Bronchial epithelial cell (primary cell): ENCODE measurements around the gene PIGQ. TPM values are rescaled to one million over a fixed set of nuclear protein-coding genes. Genes with fewer than 3 reads are reported as not detected.

Experiments
- DNase-seq: peaks from one replicate; pipeline ENCODE4 v3.0.0-alpha.2; 2010; ENCODE audit warnings: low read depth
- FAIRE-seq: peaks from 2 replicates; lab custom pipeline; 2011; peaks lifted over from hg19 to GRCh38; lab: Jason Lieb, UNC
- H3K27me3 ChIP-seq: 2 replicates; pipeline ENCODE4 v1.5.1; 2011; ENCODE audit warnings: low read length; ENCODE audit not compliant: control insufficient read depth, insufficient read depth
- H3K36me3 ChIP-seq: 2 replicates; pipeline ENCODE4 v1.5.1; 2011; ENCODE audit warnings: low read length; ENCODE audit not compliant: control insufficient read depth, insufficient read depth
- H3K4me3 ChIP-seq: 2 replicates; pipeline ENCODE4 v1.5.1; 2011; ENCODE audit warnings: mild to moderate bottlenecking, low read depth, low read length, control low read depth
- total RNA-seq: library from RNA; depleted of rRNA; stranded (reverse); fragments of >200 nt; gene quantifications from 2 replicates; pipeline ENCODE4 v1.2.1, GENCODE V29; 2014
- TF ChIP-seq, protein P1 (sequence below): IDR thresholded peaks from 2 replicates; pipeline ENCODE4 v1.5.1; 2011; ENCODE audit warnings: mild to moderate bottlenecking, moderate library complexity, low read length, control low read depth, inconsistent platforms; ENCODE audit not compliant: insufficient read depth, severe bottlenecking

Gene PIGQ
- total RNA-seq, 1 donor from 2014 or later: 17.9 TPM

DNA sequence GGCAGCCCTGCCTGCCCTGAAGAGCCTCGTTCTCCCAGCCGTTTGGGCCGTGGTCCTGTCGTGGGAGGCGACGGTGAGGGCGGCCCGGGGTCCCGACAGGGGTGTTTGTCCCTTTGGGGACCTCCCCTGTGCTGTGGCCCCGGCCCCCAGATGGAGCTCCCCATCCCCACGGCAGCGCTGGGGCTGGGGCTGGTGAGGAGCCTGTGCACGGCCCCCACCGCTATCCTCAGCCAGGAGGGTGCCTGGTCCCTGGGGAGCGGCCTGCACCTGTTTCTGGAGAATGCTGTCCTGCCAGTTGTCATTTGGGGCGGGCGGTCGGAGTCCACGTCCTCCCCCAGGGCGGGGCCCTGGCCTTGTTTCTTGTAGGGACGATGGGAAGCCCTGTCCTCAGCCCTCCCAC lies 35.6 kb upstream of the PIGQ start:
- Histone ChIP-seq H3K27me3 (no peaks in the 10 kb centered on the region), H3K4me3 (no peak overlapping the region), H3K36me3 (peaks cover 36% of the 10 kb centered on the region)
- FAIRE-seq (no peak), DNase-seq (no peak)
- TF ChIP-seq, protein P1, sequence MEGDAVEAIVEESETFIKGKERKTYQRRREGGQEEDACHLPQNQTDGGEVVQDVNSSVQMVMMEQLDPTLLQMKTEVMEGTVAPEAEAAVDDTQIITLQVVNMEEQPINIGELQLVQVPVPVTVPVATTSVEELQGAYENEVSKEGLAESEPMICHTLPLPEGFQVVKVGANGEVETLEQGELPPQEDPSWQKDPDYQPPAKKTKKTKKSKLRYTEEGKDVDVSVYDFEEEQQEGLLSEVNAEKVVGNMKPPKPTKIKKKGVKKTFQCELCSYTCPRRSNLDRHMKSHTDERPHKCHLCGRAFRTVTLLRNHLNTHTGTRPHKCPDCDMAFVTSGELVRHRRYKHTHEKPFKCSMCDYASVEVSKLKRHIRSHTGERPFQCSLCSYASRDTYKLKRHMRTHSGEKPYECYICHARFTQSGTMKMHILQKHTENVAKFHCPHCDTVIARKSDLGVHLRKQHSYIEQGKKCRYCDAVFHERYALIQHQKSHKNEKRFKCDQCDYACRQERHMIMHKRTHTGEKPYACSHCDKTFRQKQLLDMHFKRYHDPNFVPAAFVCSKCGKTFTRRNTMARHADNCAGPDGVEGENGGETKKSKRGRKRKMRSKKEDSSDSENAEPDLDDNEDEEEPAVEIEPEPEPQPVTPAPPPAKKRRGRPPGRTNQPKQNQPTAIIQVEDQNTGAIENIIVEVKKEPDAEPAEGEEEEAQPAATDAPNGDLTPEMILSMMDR: no peak

- peaks cover 32% of the 10 kb centered on the region for H3K36me3 ChIP-seq
- TF ChIP-seq, protein P1: no peak
- H3K4me3 ChIP-seq: no peak overlapping the region
- DNase-seq (no peak), FAIRE-seq (no peak)
- H3K27me3 ChIP-seq: no peaks in the 10 kb centered on the region
Measured at GRCh38 chr16:534856-535445, 34.8 kb upstream of the PIGQ start.

GRCh38 chr16:535446-536405 lies 34.0 kb upstream of the PIGQ start:
- DNase-seq (peak; percentile 64), FAIRE-seq (no peak)
- Histone ChIP-seq H3K36me3 (peaks cover 31% of the 10 kb centered on the region), H3K4me3 (no peak overlapping the region), H3K27me3 (no peaks in the 10 kb centered on the region)
- TF ChIP-seq, protein P1: no peak

DNA sequence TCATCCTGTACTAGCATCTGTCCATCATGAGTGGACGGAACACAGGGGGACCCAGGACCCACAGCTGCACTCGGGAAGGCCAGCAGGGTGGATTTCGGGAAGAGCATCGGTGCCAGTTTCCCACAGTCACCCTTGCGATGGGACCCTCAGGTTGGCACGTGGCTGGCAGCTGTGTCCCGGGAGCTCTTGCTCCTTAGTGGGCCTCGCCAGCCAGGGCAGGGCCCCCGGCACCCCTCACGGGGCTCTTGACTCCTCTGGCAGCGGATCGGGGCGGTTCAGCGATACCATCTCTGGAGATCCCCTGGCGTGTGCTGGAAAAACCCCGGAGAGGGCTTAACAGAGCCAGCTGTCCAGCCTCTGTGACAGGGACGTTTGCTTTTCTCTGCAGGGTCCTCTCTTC lies 33.0 kb upstream of the PIGQ start:
- Histone ChIP-seq H3K27me3 (no peaks in the 10 kb centered on the region), H3K4me3 (no peak overlapping the region), H3K36me3 (peaks cover 33% of the 10 kb centered on the region)
- no peak for FAIRE-seq
- no peak for DNase-seq
- TF ChIP-seq, protein P1: no peak

GRCh38 chr16:537415-538335 lies 32.1 kb upstream of the PIGQ start:
- no peak for FAIRE-seq
- TF ChIP-seq, protein P1: no peak
- peaks cover 34% of the 10 kb centered on the region for H3K36me3 ChIP-seq
- H3K4me3 ChIP-seq: no peak overlapping the region
- no peaks in the 10 kb centered on the region for H3K27me3 ChIP-seq
- no peak for DNase-seq
